CD4-positive, alpha-beta T cell treated with Interleukin-2 at 100 ng/mL for 4 hours (primary cell): ENCODE results near the gene LEFTY1.

Experiments used
- DNase-seq: peaks from one replicate; pipeline ENCODE4 v3.0.0-alpha.2; 2020; ENCODE audit warnings: low spot score

LEFTY1 gene

DNA sequence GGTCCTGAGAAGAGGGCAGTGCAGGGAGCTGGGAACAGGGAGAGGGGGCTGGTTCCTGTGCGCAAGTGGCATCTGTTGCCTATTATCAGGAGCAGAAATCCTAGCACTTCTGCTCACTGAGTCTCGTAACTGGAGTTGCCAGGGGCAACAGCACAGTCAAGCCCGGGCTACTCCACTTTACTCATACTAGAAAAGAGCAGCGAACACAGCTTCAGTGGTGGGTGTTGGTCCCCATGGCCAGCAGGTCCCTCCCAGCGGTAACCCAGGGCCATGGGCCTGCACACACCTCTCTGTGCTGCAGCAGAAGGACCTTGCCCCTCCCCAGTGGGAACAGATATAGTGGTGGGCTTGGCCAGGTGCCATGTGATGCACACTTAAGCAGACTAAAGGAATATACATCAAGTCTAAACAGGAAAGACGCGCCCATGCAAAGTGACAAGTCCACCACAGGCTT lies 26.6 kb upstream of the LEFTY1 start:
- DNase-seq: no peak

DNA sequence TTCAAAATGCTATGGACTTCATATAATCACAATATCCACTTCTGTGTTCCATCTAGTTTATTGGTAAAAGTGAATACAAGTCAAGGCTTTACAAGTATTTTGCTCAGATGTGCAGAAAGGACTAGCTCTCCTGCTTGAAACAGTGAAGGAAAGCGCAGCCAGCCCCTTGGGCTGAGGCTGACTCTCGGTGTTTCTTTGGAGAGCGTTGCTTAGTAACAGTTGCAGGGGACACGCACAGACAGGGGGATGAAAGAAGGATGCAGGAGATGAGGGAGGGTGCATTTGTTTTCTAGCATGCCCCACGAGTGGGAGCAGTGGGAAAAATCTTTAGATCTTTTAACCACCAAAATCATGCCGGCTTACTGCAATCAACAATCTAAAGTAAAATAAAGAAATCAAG lies 26.0 kb upstream of the LEFTY1 start:
- DNase-seq: no peak

DNA sequence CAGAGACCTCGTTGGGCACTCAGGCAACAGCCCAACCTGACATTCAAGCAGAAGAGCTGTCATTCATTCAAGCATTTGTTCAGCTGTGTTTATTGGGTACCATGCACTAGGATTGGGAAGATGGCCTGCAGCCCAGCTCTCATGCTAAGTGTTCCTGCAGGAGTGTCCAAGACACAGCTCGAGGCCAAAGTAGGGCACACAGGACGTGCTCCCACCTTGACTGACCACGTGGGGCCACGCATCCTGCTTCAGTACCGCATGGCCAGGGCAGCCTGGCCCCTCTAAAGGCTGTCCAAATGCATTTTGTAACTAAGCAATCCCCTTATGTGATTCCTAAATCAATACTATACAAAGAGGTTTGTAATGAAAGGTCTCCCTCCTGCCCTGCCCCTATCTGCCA lies 25.4 kb upstream of the LEFTY1 start:
- DNase-seq: no peak

DNA sequence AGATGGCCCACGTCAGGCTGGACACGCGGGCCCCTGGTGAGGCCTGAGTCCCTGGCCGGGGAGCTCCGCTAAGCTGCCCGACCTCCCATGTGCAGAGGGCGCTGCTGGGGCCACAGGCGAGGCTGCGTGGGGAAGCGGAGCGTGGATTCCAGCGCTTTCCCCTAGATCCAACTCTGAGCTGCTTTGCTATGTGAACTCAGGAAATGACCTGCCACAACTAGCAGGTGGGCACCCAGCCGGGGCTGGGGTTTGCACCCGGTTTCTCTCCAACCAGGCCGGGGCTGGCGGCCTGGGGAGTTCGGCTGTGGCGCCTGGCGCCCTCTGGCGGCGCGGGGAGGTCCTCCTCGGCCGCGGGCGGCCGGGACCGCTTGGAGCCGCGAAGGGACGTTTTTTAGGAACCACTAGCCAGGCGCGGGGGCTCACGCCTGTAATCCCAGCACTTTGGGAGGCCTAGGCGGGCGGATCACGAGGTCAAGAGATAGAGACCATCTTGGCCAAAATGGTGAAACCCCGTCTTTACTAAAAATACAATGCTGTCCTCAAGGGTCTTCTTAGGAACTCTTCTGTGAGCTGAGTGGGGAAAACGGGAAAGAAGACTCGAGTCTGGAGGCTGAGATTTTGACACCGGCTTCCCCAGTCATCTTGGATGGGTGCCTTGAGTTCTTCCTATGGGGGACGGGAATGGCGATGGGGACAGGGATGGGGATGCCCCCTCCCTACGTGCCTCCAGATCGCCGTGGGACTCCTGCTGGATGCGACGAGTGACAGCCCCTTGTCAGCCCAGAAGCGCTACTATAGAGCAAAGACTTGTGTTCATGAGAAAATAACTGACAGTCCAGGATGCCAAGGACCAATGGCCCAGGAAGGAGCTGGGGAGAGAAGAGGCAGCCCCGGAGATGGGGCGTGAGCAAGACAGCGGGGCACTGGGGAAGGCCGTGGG lies 22.5 kb upstream of the LEFTY1 start:
- DNase-seq: peak; percentile 69

DNA sequence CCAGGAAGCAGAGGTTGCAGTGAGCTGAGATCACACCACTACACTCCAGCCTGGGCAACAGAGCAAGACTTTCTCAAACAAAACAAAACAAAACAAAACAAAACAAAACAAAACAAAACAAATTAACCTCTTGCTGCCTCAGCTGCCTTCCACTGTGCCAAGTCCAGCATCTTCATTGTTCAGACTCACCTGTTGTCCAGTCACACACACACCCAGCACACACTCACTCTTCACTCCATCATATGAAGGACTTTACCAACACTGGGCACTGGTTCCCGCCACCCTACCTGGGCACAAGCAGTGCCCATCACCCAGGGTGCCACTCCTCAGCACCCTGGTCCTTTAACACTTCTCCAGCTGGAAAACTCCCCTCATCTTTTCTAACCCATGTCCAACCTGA lies 20.5 kb upstream of the LEFTY1 start:
- DNase-seq: no peak

DNA sequence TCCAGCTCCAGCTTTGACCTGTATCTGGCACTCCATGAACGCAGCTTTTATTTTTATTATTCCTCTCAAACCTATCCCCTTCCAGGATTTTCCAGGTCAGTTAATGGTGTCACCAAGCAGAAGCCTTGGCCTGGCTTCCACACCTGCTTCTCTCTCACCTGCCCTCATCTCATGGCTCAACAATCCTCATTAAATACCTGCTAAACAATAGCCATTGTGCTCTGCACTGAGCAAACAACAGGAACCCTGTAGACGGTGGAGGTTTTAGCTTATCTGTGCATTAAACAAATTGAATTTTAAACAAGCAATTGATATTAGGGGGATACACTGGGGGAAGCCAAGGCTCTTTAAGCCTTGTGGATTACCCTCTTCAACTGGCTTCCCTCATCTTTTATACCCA lies 19.8 kb upstream of the LEFTY1 start:
- DNase-seq: no peak

DNA sequence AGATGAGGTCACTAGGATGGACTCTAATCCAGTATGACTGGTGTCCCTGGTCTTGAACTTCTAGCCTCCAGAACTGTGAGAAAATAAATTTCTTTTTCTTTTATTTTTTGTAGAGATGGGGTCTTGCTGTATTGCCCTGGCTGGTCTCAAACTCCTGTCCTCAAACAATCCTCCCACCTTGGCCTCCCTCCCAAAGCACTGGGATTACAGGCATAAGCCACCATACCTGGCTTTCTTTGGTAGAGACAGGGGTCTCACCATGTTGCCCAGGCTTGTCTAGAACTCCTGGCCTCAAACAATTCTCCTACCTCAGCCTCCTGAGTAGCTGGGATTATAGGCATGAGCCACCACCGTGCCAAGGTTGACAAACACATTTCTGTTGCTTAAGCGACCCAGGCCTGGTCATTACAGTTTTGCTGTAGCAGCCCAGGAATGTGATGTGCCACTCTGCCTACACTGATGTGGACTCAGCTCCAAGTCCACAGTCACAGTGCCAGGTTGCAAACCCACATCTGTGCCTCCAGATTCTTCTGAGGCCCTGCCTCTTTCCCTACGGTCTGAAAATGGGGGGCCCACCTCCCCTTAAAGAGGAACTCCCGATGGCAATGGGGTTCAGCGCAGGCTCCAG lies 19.2 kb upstream of the LEFTY1 start:
- DNase-seq: no peak

DNA sequence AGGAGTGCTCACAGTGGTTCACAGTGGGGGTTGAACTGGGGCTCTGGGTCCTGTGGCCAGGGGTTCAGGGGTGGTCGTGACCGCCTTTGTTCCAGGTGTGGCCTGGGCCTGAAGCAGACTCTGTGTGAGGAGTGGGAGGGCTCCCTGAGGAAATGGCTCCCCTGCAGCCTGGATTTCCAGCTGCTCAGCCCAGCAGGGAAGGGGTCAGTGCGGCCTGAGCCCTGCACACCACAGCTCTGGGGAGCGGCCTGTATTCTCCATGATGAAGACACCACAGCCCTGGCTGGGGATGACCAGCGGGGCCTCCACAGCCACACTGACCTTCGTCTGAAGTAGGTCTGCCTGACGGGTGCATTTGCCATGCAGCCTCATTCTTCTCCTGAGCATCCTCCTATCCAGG lies 18.4 kb upstream of the LEFTY1 start:
- no peak for DNase-seq

DNA sequence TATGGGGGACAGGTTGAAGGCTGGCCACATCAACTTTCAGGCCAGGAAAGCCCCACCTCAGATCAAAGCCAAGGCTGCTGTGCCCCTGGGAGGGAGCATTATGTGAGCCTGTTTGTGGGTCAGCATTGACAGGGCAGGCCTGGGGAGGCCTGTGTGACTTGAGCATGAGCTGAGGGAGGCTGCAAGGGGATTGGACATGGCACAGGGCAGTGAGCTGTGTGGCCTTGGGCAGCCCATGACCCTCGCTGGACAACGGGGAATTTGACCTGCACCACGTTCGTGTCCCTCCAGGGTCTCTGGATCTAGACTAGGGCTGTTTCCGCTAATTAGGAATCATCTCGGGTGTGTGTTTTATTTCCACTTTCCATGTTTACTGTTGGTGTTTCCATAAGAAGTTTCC lies 17.5 kb upstream of the LEFTY1 start:
- DNase-seq: no peak

DNA sequence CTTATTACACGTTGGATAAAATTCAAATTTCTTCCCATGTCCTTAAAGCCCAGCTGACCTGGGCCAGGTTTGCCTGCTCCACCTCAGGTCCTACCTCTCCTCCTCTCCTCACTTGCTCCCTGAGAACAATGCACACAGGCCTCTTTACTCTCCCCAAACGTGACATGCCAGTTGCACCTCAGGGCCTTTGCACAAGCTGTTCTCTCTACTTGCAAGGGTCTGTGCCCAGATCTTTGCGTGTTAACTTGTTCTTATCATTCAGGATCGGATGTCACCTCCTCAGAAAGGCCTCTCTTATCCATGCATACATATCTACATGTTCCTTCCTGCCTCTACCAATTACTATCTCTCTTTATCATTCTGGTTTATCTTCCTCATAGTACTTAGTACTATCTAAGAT lies 14.7 kb upstream of the LEFTY1 start:
- no peak for DNase-seq

DNA sequence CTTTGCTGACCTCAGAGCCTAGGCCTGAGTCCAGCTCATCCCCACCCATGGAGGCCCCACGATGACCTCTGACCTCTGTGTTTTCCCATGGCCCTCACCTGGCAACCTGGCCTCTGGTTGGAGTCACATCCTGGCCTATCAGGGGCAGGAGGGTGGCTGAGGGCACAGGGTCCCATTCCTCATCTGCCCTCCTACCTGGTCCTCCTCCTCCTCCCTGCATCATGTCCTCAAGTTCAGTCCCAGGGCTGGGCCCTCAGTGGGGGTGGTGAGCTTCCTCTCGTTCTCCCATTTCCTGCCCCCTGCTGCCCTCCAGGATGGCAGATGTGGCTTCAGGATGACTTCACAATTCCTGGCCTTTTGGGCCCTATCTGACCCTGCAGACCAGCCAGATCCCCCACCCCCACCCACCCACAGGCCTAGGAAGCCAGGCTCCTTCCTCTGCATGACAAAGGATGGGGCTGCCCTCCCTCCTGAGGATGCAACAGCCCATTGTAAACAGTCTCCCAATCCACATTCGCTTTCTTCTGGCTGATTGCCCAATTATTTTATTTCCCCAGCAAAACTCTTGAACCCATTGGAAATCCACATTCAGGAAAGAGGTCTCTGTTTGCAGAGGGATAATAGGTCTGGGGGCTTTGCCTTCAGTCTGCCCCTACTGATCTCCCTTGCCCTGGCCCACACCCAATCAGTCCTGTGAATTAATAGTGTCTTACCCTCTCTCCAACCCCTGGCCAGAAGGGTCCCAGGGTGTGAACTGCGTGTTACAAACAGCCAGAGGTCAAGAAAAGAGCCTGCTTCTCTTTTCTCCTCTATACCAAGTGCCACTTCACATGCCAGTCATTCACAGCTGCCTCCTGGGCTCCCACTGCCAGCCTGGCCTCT lies 10.3 kb upstream of the LEFTY1 start:
- no peak for DNase-seq

DNA sequence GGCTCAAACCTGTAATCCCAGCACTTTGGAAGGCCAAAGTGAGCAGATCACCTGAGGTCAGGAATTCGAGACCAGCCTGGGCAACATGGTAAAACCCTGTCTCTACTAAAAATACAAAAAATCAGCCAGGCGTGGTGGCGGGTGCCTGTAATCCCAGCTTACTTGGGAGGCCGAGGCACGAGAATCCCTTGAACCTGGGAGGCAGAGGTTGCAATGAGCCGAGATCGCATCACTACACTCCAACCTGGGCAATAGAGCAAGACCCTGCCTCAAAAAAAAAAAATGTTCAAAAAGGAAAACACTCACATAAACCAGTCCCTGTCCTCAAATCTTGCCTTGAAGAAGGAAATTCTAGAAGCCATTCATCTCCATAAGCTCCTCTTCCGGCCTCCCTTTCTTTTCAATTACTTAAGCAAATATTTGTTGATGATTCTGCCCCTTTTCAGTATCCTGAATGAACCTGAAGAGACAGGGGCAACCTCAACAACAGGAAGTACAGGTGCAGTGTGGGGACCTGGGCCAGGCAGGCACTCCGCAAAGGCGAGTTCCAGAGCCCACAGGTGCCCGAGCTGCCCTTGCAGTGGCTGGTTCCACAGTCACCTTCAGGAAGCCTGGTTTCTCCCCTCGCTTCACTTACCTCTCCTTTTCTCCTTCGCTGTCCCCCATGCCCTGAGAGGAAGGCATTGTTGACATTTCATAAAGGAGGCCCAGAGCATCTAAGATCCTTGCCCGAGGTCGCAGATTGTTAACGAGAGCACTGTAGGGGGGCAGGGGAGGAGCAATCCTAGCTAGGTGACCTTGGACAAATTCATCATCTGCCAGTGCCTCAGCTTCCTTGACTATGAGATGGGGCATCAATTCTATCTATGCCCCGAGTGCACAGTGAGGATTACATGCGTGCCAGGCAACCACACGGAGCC lies 8.9 kb upstream of the LEFTY1 start:
- peak; percentile 47 for DNase-seq

DNA sequence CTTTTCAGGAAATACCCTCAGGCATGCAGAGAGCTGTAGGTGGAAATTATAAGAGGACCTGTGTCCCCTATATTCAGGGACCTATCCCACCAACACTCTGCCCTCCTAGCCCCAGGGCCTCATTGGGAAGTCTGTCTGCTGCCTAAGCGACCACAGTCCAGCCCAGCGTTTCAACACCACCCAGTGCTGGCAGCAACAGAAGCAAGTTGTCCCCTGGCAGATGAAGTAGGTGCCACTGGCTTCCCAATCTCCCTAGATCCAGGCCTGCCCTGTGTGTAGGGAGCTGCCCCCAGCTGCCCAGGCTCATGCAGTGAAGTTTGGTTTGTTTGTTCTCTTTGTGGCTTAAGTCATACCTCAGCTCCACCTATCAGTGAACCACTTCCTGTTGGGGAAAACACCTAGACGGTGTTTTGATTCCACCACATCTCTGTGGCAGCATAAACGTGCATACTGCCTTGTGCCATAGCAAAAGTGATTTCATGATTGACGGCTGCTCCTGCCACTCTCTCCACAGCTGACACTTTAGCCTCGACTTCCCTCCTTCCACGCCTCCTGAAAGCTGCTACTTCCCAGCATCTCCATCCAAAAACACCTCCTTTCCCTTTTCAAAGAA lies 8.1 kb upstream of the LEFTY1 start:
- DNase-seq: peak; percentile 90

DNA sequence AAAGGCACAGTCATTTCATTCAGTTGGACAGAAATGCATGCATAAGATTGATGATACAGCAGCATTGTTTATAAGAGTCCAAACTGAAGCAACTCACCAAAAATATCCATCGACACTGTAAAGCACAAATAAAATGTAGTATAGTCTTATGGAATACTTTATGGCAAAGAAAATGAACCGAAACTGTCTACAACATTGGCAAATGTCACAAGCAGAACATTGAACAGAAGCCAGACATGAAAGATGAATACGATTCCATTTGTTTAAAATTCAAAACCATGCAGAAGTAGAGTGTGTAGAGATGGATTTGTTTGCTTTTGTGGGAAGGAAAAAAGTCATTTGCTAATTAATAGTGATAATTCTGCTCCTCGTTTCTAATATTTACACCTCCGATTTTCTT lies 7.5 kb upstream of the LEFTY1 start:
- no peak for DNase-seq

DNA sequence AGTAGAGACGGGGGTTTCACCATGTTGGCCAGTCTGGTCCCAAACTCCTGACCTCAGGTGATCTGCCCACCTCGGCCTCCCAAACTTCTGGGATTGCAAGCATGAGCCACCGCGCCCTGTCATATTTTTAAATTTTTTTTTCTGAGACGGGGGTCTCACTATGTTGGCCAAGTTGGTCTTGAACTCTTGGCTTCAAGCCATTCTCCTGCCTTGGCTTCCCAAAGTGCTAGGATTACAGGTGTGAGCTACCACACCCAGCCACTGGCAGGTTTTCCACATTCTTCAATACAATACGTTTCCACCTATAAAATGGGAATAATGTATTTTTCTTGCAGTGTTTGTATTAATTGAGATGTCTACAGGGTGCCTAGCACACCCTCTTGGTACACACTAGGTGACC lies 3.4 kb upstream of the LEFTY1 start:
- DNase-seq: no peak

DNA sequence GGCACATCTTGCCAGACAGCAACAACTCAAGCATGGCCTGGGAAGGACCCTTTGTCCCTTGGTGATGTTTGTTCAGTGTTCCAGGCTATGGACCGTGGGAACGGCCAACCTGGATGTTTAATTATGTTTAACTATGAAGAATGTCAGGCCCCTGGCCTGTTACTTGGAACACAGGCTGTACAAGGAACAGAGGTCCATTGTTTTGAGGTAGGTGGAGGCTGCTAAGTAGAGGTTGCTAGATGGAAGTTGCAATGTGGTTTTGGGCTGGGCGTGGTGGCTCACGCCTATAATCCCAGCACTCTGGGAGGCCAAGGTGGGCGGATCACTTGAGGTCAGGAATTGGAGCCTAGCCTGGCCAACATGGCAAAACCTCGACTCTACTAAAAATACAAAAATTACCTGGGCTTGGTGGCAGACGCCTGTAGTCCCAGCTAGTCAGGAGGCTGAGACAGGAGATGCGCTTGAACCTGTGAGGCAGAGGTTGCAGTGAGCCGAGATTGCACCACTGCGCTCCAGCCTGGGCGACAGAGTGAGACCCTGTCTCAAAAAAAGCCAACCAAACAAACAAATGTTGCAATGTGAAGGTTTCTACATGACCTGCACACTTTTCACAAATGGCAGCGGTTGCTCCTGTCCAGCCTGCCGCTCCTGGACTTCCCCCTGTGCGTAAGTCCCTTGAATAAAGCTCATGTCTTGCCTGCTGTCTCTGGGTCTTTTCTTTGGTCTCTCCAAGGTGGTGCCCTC lies 2.5 kb upstream of the LEFTY1 start:
- no peak for DNase-seq

DNA sequence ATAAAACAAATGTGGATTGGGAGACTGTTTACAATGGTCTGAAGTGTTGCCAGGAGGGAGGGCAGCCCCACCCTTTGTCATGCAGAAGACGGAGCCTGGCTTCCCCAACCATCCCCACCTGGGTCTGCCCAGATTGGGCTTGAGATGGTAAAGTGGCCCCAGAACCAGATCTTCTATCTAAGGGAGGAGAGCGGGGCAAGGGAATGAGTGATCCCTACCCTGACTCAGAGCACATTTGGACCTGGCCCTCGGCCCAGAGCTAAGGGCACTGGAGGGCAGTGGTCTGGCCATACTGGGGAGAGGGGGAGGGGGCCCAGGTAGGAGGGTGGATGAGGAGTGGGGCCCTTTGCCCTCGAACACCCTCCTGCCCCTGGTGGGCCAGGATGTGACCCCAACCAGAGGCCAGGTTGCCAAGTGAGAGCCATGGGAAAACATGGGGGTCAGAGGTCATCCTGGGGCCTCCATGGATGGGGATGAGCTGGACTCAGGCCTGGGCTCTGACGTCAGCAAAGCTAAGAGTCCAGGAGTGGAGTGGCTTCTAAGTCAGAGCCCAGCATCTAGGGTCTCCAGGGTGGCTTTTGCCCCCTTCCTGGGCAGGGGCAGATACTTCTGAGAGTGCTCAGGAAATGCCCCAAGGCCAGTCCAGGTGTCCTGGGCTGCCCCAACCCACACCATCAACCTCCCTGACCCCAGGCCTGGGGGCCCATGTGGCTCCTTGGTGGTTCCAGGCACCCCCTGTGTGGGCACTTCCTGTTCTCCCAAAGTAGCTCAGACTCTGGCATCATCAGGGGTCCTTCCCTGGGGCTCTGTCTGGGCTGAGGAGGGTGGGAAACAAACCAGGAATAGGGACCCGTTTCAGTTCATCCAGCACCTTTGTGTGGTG lies 1.6 kb upstream of the LEFTY1 start:
- DNase-seq: no peak

DNA sequence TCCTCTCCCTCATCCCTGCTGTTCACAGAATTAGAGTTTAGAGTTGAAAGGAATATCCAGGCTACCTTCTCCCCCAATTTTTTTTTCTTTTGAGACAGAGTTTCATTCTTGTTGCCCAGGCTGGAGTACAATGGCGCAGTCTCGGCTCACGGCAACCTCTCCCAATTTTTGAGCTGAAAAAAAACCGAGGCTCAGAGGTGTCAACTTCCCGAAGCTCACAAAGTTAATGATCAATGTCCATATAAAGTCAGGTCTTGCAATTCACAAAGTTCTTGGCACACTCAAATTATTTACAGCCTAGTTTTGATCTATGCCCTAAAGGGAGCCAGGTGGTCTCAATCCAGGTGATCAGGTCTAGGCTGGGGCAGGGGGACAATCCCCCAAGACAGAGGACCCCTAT lies 797 bp upstream of the LEFTY1 start:
- DNase-seq: no peak

DNA sequence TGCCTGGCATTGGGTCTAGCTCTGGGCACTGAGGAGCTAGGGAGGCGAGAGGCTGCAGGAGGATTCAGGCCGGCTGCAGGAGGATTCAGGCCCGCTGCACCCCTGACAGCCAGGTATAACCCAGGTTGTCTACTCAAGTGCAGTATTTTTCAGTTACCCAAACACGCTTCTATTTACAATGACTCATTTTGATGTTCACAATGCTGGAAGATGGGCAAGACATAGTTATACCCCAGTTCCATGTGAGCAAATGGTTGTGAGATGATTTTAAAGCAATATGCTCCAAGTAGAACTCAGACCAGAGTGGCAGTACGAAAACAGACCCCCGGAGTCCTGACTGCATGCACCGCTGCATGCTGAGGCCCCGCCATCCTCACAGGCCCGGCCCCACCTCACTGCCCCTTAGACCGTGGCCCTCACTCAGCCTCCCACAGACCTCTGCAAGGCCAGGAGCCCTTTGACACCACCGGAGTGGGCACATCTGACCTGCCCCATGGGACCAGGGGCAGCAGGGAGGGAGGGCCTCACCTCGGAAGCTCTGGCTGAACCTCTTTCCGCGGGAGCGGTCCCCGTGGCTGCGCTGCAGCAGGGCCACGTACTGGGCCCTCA lies 553 bp downstream of the LEFTY1 start:
- DNase-seq: no peak
